IPS-NIHi11 (cell line): Measurements from ENCODE around the gene SH3TC2.
A peak's percentile ranks its signal among the peaks of the same experiment; 100 is the strongest.
"Not testable (repeated sequence)": the region's sequence is repeated elsewhere in the genome, so short reads cannot be mapped to it uniquely, and the experiment has no call there.

Source experiments
- DNase-seq: peaks from one replicate; pipeline ENCODE4 v3.0.0; 2012; ENCODE audit warnings: mixed read lengths, low spot score

The SH3TC2 gene

GRCh38 chr5:149063017-149063687 is at the start of gene SH3TC2:
Gene SH3TC2 (minus strand): TSS chr5:149063062. CDS start chr5:149063022, 40 bp downstream.
- peak; percentile 88 for DNase-seq

GRCh38 chr5:149110406-149110805 is 47.5 kb upstream of the SH3TC2 start:
- DNase-seq = no peak

GRCh38 chr5:149108651-149109280 is 45.9 kb upstream of the SH3TC2 start:
- DNase-seq = no peak

GRCh38 chr5:149100331-149100730 is 37.5 kb upstream of the SH3TC2 start:
- DNase-seq = no peak

- no peak for DNase-seq
These were observed 37.1 kb upstream of the SH3TC2 start for GRCh38 chr5:149099920-149100319.

GRCh38 chr5:149094996-149095395 is 32.1 kb upstream of the SH3TC2 start:
- no peak for DNase-seq

- DNase-seq = no peak
These were observed 30.8 kb upstream of the SH3TC2 start for GRCh38 chr5:149093625-149094024.

- DNase-seq = no peak
These were observed 26.9 kb upstream of the SH3TC2 start for GRCh38 chr5:149089796-149090195.

GRCh38 chr5:149088686-149089085 is 25.8 kb upstream of the SH3TC2 start:
- no peak for DNase-seq

GRCh38 chr5:149083846-149084245 is 21.0 kb upstream of the SH3TC2 start:
- no peak for DNase-seq

- no peak for DNase-seq
These were observed 19.4 kb upstream of the SH3TC2 start for GRCh38 chr5:149082271-149082670.

GRCh38 chr5:149080294-149080693 is 17.4 kb upstream of the SH3TC2 start:
- DNase-seq = no peak

- no peak for DNase-seq
These were observed 17.0 kb upstream of the SH3TC2 start for GRCh38 chr5:149079883-149080282.

GRCh38 chr5:149074071-149074470 is 11.2 kb upstream of the SH3TC2 start:
- not testable (repeated sequence) for DNase-seq

- DNase-seq = no peak
These were observed 10.4 kb upstream of the SH3TC2 start for GRCh38 chr5:149073213-149073612.

GRCh38 chr5:149072791-149073190 is 9.9 kb upstream of the SH3TC2 start:
- no peak for DNase-seq

GRCh38 chr5:149072376-149072775 is 9.5 kb upstream of the SH3TC2 start:
- DNase-seq = no peak

GRCh38 chr5:149071756-149072155 is 8.9 kb upstream of the SH3TC2 start:
- DNase-seq = no peak

- no peak for DNase-seq
These were observed 8.4 kb upstream of the SH3TC2 start for GRCh38 chr5:149071216-149071615.

- no peak for DNase-seq
These were observed 6.8 kb upstream of the SH3TC2 start for GRCh38 chr5:149069711-149070110.

GRCh38 chr5:149063896-149064478 is 1.1 kb upstream of the SH3TC2 start:
- DNase-seq = no peak

- DNase-seq = no peak
These were observed 368 bp downstream of the SH3TC2 start for GRCh38 chr5:149062371-149063016.

- DNase-seq = no peak
These were observed 1.5 kb downstream of the SH3TC2 start for GRCh38 chr5:149061341-149061740.
